NCI-H1092 (cell line): Measurements from ENCODE around the gene CUBN.
A peak's percentile ranks its signal among the peaks of the same experiment; 100 is the strongest.

Source experiments
- DNase-seq: peaks from one replicate; lab custom pipeline; 2025; lab: John Stamatoyannopoulos, UW

CUBN gene

DNA sequence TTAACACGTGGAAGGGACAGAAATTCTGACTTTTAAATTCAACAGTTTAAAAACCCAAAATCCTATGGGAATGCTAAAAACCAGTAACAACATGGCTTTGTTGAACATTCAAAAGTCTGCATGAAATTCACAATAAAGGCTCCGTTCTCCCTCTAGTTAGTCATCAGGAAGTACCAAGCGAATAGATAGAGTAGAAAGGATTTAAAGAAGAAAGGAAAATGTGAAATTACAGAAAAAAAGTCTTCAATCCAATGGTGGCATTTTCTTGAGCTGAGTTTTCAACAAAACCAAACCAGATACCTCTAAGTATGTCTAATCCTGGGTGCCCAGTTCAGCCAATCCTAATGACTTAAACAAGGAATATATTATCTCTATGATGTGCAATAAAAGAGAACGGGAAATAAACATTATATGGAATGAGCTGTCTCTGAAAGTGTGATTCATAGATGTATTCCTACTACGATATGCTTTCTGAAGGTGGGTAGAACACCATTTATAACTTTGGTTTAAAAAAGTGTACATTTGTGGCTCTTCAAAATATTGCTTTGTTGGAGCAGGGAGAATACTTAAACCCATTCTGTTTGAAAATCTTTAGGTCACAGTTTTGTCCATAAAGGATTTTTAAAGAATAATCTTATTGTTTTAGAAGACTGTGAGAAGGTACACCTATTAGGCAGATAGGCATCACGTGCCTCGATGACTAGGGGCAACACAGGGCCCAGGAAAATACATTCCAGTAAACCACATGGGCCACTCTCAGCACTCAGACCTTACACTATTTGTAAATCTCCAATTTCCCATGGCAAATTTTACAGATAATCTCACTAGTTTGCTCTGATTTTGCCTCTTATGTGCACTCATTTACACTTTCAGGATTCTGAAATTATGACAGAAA lies 87.7 kb downstream of the CUBN start:
- DNase-seq: no peak

DNA sequence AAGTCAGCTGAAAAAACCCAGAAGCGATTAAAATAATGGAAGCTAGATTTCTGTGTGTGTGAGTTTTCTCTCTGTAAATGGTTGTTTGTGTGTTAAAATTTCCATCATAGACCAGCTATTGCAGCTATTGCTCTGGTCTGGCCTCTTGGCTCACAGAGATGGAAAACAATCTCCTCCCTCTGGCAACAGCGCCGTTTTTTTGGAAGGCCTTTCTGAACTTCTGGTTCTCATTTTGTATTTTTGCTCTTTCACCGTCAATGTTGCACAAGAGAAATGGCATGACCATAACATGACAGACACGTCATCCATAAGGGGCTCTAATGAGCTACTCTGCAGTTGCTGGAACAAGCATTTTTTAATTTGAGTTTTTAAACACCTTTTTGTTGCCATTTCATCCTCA lies 91.0 kb downstream of the CUBN start:
- DNase-seq: no peak

DNA sequence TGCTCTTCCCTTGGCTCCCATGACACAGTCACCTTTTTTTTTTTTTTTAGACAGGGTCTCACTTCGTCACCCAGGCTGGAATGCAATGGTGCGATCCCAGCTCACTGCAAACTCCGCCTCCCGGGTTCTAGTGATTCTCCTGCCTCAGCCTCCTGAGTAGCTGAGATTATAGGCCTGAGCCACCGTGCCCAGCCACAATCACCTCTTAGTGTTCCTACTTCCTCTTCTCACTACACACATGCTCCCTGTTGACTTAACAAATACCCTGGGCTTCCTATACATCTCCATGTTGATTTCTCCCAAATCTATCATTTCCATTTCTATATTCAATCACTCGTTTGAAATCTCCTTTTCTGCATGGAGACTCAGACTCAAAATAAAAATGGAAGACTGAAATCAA lies 91.7 kb downstream of the CUBN start:
- DNase-seq: no peak

DNA sequence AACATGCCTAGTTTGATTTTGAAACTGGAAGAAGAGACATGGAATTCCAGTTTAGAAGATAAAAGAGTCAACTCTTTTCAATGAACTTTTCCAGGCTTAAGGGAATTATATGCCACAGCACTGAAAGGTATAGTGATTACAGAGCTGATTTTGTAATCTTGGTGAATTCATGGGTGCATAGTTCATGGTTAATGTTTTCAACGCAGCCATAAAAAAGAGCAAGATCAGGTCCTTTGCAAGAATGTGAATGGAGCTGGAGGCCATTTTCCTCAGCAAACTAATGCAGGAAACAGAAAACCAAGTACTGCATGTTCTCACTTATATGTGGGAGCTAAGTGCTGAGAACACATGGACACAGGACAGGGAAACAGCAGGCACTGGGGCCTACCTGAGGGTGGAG lies 94.2 kb downstream of the CUBN start:
- DNase-seq: no peak

DNA sequence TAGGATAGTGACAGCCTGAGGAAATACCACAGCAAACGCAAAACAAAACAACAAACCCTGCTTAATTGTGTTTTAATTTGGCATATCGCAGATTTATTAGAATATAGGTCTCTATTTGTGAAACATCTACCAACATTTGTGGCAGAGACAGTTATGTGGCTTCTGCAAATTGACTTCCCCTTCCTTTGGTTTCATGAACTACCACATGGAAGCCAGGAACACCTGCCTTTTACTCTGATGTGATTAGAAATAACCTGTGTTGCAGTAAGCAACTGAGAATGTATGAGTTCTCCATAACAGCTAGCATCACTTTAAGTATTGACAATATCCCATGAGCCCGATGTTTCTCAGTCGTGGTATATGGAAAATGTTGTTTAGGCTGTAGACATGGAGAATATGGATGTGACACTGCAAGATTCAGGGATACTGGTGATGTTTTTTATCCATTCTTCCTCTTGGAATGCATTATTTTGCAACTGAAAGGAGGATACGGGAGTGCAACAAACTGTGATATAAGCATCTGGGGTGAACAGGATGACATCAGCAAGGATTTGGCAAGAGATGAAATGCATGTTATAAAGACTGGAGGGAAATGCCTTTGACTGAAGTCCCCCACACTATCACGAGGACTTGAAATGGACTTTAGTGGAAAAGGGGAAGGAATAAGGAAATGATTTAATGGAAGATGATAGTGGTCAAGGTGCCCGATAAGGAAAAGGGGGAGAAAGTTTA lies 95.9 kb downstream of the CUBN start:
- no peak for DNase-seq

DNA sequence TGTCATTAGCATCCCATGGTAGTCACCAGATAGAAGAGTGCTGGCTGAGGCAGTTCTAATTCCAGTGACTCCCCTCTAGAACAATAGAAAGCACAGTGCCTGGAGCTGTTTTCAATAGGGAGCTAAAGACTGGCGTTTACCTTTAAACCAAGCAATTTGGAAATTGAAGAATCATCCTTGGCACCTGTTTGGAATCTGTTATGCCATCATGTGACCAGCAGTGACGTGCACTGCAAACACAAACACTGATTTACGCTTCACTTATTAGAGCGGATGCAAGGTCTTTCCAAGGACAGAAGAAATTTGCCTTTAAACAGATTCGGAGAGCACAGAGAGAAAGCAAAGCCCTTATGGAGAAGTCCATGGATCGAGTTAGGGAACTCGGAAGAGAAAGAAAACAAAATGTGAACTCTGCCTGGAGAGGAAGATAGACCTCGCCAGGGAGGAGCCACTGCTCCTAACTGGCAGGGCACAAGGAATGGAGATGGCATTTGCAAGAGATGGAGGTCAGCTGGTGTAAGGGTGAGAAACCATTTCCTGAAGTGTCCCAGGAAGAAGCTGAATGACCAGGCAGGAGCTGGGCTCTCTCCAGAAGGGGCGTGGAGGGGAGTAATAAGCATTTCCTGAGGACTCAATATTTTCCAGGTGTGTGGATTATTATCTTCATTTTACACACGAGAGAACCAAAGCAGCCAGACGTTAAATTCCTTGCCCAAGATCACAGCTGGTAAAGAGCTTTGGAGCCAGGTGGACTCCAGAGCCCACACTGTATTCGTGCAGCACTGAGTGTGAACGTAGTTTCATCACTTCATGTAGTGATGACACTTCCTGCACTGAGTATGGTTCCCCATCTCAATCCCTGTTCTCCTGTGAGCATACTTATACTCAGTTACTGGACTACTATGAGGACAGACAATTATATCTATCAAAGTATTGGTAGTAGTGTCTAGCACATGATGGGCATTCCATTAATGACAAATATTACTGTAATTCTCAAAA lies 97.7 kb downstream of the CUBN start:
- no peak for DNase-seq

DNA sequence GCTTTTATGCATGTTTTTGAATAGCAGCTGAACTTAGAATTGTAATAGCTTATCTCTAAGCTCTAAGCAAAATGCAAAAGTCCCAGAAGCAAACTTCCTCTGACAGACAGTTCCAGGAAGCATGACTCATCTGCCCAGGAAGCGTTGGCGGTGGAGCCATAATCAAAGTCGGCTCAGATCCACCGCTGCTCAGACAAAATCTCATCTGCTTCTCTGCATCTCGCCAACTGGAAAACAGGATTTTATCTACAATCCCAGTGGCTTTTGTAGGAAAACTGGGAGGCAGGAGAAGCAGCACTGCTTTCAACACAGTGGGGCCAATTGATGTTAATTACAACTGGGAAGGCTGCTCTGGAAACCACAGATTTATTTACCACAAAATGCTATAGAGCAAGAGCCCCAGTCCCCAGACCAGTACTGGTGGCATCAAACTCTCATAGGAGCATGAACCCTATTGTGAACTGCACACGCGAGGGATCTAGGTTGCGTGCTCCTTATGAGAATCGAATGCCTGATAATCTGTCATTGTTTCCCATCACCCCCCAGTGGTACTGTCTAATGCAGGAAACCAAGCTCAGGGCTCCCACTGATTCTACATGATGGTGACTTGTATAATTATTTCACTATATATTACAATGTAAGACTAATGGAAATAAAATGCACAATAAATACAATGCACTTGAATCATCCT lies 99.9 kb downstream of the CUBN start:
- no peak for DNase-seq

DNA sequence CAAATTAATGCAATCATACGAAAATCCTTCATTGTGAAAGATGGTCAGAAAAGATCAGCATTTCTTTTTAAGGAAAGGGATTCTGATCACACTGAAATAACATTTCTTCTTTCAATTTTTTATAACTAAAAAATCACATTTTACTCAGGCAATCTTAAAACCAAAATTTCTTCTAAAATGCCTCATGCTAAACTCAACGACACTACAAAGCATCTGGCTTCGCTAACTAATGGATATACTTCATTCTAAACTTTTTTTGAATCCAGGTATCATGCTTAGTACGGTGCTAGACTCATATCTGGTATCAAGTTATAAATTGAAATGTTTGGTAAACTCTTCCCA lies 100.4 kb downstream of the CUBN start:
- DNase-seq: no peak

DNA sequence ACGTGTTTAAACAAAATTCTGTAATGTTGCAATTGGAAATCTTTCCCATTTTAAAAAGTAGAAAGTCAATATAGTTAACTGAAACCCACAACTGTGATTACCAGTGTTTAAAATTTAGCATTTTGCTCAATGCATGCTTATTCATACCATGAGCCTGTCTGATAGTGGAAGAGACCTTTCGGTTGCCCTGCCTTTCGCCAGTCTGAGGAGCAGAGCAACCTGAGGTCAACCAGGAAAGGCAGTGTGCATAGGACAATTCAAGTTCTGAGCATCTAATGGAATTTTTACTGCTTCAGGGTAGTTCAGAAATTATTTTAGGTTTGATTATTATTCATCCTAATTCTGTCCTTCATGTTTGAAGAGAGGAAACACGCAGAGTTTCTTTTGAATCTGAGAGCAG lies 100.8 kb downstream of the CUBN start:
- DNase-seq: no peak

DNA sequence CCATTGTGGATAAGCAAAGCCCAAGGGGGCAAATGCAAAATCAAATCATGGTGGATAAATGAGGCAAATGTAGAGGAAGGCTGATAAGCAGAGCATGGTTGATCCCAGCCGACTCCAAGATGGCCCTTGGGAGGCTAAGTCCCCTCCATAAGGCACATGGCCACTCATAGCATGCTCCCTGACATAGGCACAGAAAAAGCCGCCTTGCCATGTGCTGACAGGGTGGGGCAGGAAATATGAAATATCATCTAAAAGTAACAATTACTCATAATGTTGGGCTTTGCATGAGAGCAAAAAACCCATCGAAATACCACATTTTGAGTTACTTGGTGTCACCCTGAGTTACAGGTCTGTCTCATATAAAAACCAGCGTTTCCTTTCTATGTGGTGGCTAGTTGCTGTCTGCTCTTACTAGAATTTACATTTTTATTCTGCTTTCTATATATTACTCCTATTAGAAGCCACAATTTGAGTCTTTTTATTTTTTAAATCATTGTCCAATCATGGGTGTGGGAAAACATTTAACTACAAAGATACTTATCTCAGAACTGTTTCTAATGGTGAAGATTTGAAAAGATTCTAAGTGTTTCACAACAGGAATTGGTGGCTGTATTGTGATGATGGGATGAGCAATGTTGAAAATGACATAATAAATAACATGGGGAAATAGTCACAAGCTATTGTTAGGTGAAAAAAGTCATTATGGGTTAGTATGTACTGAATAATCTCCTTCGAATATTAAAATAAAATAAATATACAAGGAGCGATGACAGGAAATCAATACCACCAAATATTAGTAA lies 102.7 kb downstream of the CUBN start:
- no peak for DNase-seq

DNA sequence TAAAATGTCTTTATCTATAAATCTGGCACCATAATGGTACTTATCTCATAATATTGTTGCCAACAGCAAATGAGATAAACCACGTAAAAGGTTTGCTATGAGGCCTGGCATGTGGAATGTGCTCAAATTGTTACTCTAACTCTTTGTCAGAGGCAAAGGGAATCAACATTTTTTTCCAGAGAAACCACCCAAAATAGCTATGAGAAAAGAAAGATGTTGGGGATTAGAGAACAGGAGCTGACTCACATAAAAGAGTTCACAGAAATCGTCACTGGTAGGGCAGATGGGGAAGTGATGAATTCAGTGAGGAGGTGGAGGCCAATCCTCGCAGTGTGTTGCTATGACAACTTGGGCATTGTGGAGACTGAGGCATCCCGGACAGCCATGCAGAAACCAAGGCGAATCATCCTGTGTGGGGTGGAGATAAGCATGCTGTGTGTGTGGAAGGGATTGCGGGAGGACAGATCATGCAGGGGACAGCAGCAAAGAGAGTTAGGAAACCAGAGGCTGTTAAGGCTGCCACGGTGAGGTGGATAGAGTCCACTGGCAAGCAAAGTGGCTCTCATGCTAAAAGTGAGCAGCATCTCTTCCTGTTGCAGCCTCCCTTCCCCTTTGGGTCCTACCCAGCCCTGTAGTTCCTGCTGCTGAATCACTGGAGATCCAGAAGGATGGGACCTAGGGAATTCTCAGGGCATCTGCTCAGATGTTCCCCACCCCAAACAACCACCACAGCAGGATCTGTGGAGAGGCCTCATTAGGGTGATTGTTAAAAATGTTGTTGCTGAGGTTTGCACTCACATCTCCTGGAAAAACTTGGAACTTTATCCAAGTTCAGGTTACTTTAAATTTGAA lies 103.9 kb downstream of the CUBN start:
- DNase-seq: no peak

DNA sequence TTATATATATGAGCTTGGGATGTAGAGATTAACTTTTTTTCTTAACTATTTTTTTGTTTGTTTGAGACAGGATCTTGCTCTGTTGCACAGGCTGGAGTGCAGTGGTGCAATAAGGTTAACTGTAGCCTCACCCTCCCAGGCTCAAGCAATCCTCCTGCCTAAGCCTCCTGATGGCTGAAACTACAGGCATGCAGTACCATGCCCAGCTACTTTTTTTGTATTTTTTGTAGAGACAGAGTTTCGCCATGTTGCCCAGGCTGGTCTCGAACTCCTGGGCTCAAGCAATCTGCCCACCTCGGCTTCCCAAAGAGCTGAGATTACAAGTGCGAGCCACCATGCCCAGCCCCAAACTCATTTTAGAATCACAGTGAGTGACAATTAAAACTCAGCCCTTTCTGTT lies 105.2 kb downstream of the CUBN start:
- no peak for DNase-seq

DNA sequence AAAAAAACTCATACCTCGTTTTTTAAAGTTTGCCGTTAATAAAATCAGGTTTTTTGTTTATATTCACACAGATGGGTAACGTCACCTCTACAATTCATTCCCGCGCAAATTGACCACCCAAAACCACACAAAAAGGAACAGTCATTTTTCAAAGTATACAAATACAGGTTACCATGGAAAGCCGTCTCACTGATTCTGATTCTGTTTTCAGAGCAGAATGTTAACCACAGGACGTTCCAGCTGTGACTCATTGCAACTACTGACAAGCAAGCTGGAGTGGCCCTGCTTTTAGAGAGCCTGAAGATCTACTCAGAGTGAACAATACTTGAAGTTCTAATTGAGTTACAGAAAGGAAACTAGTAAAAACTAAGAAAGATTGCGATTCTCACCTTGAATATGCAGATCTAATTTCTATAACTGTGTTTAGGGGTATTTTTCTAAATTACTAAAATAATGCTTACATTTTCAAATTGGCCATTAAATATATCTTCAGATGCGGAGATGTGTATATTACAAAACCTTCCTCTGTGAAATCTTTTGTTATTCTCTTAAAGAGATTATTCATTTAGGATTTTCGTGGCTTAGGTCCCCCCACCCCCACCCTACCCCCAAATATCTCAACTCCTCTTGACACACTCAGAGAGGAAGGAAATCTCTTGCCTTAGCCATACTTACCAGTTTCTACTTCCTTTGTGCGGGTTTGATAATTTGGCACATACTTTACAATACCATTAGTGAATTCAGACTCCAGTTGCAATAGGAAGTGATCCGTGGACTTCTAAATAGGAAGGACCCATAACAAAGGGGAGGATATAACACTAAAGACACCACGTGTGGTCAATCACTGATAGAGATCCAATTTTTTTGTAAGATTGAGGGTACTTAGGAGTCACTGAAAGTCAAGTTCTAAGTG lies 106.0 kb downstream of the CUBN start:
- DNase-seq: peak; percentile 1

DNA sequence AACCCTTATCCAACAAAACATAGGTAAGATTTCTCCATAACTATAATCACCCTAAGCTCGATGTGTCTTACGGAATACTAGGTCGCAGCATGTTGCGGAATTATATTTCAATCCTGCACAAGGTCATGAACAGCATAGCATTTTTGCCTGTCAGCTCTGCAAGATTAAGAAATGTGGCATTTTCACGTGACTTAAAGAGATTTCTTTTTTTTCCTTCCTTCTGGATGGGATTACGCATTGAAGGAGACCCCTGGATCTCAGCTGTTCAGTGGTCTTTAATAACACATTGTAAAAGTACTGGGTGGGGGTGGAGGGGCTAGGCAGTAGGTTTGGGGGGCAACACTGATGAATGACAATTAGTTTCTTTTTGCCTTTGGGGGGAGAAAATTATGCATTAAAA lies 106.7 kb downstream of the CUBN start:
- DNase-seq: no peak

DNA sequence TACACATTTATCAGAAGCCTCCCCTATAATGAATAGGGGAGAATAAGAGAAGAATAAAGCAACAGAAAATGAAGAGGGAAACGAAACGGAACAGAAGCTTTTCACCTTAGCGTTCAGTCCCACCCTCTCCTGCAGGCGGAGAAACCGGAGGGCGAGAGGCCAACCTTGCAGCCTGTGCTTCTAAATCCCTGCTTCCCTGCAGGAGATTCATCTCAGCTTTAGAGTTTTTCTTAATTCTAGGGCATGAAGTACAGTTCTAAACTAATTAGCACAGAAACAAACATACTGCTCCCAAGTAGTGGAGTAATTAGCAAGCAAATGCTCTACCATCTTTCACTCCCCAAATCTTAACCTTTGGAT lies 107.2 kb downstream of the CUBN start:
- DNase-seq: peak; percentile 0

DNA sequence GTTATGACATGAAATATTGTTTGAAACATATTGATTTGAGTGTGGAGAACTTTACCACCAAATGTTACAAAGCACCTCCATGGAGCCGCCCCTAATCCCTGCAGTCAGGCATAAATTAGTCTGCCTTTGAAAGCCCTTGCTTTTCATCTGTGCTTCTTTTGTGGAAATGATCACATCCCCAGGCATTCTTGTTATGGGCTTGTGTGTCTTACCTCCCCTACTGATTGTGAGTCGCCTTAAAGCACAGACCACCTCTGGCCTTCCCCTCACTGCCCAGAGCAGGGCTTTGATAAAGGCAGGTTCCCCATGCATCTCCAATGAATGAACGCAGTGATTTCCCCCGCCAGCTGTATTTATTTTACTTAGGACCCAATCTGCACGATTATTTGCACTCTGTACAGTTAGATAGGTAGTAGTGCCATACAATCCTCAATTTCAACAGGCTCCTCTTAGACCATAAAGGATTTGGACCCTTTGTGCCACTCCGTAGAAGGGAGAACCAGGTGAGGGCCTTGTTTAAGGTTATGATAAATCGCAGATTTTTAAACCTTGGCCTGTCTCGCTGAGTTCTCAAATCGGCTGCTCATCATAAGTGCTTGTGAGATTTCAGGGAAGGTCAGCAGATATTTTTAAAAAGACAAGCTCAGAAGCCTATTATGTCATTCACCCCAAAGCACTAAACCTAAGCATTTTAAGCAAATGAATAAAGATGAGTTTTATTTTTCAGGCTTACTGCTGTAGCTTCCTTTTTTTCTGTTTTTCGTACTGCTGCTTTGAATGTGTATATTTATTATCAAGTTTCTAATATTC lies 107.8 kb downstream of the CUBN start:
- peak; percentile 59 for DNase-seq

DNA sequence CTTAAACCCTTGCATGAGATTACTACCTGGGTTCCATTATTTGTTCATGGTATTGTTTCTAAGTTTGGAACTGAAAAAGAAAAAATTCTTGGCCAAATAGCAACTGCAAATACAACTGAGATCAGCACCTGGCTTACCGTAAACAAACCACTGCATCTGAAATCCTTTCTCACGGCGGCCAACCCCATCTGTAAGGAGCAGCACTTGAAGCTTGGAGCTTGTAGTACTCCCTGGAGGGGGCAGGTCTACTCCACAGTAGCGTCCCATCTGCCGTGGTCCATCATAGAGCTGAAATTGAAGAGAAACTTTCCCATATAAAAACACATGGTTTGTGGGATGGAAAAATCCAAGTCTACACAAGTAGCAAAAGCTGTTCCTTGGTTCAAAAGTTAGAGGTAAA lies 109.9 kb downstream of the CUBN start:
- no peak for DNase-seq
